GM13977 (cell line): Measurements from ENCODE around the gene ERGIC3.

Experiments
- DNase-seq: peaks from one replicate; pipeline ENCODE4 v3.0.0; 2012; ENCODE audit warnings: low spot score
- CTCF ChIP-seq: IDR thresholded peaks from 2 replicates; pipeline ENCODE4 v1.5.1; 2012; ENCODE audit warnings: mild to moderate bottlenecking, control low read depth; ENCODE audit not compliant: insufficient read depth; ENCODE audit errors: extremely low read depth, missing control alignments
- in situ Hi-C: fragments of 300-500 bp; cut with MboI; formaldehyde crosslinking; loops from one replicate; pipeline ENCODE4 v1.12.0; 2022; ENCODE audit warnings: low sequenced_read_pairs, low pct_unique_long_range_greater_than_20kb, mixed read lengths, inconsistent platforms; ENCODE audit not compliant: unreplicated experiment

The ERGIC3 gene

DNA sequence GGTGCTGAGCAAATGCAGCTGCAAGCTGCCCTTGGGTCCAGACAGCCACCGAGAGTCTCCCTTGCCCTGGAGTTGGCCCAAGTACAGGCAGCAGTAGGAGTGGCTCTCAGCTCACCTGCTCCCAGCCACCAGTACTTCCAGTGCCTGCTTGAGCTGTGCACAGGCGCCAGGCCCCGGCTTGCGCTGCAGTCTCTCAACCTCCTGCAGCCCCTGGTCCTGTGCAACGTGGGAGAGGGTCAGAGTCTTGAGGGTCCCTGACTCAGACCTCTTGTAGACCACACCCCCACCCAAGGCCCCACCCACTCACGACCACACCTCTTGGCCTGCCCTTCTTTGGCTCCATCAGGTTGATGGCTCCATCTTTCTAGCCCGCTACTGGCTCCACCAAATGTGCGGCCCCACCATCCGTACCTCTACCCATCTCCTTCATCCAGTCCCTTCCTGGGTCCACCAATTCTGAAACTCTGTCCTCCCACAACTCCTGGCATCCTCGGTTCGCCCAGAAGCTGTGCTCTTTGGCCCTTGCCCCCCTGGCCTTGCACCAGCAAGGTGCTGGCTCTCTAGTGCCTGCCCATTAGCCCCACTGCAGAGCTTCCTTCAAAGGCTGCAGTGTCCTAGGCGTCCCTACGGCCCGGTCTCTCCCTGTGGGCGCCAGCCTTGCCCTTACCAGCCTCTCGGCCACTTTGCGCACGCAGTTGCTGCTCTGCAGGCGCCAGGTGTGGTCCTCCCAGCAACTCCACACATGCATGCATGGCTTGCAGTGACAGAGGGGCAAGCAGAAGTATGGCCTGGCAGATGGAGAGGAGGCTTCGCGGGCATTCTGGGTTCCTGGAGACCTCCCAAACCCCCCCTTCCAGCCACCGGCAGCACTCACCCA lies 57.3 kb downstream of the ERGIC3 start:
- in situ Hi-C loops, result no loop called here
- peak; percentile 11 for DNase-seq
- TF ChIP-seq CTCF, result no peak

- in situ Hi-C loops, result no loop called here
- peak; percentile 12 for DNase-seq
- TF ChIP-seq CTCF, result no peak
Measured at GRCh38 chr20:35599776-35600120, 57.9 kb downstream of the ERGIC3 start.

DNA sequence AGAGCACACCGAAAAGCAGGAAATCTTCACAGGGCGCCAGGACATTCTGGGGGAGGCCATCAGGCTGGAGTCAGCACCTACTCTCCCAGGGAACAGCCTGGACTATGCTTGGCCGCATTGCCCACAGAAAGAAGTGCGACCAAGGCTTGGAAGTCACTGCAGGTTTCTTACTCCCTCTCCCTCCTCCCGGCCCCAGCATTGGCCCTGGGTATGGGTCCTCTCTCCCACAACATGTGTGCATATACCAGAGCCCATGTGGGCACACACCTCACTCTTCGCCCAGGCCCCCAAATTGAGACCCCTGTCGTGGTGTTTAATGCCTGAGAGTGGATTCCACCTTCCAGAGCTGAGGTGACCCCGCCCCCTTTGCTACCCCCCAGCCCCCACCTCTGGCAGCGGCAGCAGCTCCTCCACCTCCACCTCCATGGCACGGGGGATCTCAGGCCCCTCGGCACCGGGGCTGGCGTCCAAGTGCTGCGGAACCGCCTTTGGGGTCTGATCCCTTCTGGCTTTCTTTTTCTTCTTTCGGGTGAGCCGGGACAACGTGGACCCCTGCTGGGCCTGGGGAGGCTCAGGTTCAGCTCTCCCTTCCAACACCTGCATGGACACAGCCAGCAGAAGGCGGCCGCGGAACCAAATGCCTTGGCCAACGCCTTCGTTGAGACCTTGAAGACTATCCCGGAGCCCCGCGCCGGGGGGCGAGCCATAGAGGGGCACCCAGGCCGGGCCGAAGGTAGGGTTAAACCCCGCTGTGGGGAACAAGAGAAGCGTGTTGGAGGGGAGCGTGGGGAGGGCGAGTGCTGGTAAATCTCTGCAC lies 58.5 kb downstream of the ERGIC3 start:
- in situ Hi-C loops, result no loop called here
- TF ChIP-seq CTCF, result no peak
- DNase-seq, result peak; percentile 22

DNA sequence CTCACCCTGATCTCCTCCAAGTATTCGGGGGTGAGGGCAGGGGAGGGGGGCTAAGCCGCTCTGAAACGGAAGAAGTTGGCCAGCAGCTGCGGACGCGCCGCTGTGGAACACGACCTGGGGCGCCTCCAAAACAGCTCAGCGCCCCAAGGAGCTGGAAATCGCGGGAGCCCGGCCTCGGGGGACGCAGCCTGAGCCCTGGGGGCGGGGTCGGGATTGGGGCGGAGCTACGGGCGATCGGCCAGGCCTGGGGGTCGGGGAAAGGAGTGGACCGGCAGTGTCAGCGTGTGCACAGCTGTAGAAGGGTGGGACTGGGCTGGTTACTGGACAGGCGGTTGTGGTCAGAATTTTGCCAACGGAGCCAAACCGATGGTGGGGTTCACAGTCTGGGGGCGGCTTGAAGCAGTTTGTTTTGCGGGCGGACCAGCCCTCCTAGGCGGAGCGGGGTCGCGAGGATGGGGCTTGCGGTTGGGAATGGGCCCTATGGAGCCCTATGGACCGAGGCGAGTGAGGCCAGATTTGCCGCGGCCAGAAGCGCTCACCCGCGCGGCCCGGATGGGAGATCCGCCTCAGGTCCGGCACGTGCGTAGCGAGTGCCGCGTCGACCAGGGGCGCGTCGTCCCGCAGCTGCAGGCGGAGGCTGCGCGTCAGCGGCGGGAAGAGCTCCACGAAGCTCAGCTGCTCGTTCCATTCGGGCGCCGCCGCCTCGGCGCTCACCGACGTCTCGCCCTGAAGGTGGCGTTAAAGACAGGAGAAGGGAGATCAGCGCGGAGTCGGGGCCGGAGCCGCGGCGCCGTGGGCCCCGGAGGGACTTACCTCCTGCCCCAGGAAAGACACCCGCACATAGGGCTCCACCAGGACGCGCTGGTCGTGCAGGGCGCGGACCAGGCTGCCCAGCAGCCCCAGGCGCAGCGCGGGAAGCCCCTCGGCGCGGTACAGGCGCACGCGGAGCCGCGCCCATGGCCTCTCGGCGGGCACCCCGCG lies 59.4 kb downstream of the ERGIC3 start:
- in situ Hi-C loops, result no loop called here
- DNase-seq, result peak; percentile 86
- peak; percentile 74 for TF ChIP-seq CTCF

GRCh38 chr20:35601990-35602389 lies 60.1 kb downstream of the ERGIC3 start:
- peak; percentile 23 for DNase-seq
- TF ChIP-seq CTCF, result no peak
- in situ Hi-C loops, result no loop called here
